Prostate gland (tissue), 2 donors: ENCODE measurements around the gene ANKS1B.
"Not testable (repeated sequence)": the region's sequence is repeated elsewhere in the genome, so short reads cannot be mapped to it uniquely, and the experiment has no call there.

ENCODE experiments used
- POLR2A ChIP-seq: fragments of 450-650 bp; IDR thresholded peaks from one replicate; pipeline ENCODE4 v1.6.1; 2016; ENCODE audit warnings: antibody characterized with exemption, mild to moderate bottlenecking
- POLR2AphosphoS5 ChIP-seq: sonication (generic); formaldehyde crosslinking; IDR thresholded peaks from one replicate; pipeline ENCODE4 v1.6.1; 2017; ENCODE audit warnings: antibody characterized with exemption
- TF ChIP-seq, protein P1 (sequence below), 4 experiments: fragments of 200-600 bp in 2 of 4; fragments of 450-650 bp in 2 of 4; sonication (generic) in 2 of 4; IDR thresholded peaks; 1 replicate in 3 of 4; 2 replicates in 1 of 4; pipeline ENCODE4 v1.5.1; 2016 to 2019; ENCODE audit warnings: antibody characterized with exemption in 4 of 4, mild to moderate bottlenecking in 2 of 4, moderate library complexity in 2 of 4

GRCh38 chr12:100016304-100016703 is 31.6 kb upstream of the ANKS1B start:
- TF ChIP-seq POLR2AphosphoS5, POLR2A: not testable (repeated sequence)
- TF ChIP-seq, protein P1, sequence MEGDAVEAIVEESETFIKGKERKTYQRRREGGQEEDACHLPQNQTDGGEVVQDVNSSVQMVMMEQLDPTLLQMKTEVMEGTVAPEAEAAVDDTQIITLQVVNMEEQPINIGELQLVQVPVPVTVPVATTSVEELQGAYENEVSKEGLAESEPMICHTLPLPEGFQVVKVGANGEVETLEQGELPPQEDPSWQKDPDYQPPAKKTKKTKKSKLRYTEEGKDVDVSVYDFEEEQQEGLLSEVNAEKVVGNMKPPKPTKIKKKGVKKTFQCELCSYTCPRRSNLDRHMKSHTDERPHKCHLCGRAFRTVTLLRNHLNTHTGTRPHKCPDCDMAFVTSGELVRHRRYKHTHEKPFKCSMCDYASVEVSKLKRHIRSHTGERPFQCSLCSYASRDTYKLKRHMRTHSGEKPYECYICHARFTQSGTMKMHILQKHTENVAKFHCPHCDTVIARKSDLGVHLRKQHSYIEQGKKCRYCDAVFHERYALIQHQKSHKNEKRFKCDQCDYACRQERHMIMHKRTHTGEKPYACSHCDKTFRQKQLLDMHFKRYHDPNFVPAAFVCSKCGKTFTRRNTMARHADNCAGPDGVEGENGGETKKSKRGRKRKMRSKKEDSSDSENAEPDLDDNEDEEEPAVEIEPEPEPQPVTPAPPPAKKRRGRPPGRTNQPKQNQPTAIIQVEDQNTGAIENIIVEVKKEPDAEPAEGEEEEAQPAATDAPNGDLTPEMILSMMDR (IDR thresholded peaks at IDR 0.05) = not testable (repeated sequence)
